HFFc6 (cell line): ENCODE measurements around the gene VSTM2B. TPM values are rescaled to one million over a fixed set of nuclear protein-coding genes. Genes with fewer than 3 reads are reported as not detected.

Source experiments
- DNase-seq: peaks from one replicate; pipeline ENCODE4 v3.0.0-alpha.2; 2018
- H3K27ac Mint-ChIP-seq: 2 replicates; pipeline ENCODE4 v1.8.0; 2020; ENCODE audit warnings: mild to moderate bottlenecking, mixed read lengths
- H3K27me3 Mint-ChIP-seq: 2 replicates; pipeline ENCODE4 v1.8.0; 2021; ENCODE audit warnings: mild to moderate bottlenecking, moderate library complexity, mixed read lengths; ENCODE audit not compliant: insufficient read depth
- H3K36me3 Mint-ChIP-seq: 2 replicates; pipeline ENCODE4 v1.8.0; 2021; ENCODE audit warnings: low read depth, mixed read lengths
- H3K4me1 Mint-ChIP-seq: 2 replicates; pipeline ENCODE4 v1.8.0; 2020; ENCODE audit warnings: low read depth, mixed read lengths
- H3K4me3 Mint-ChIP-seq: 2 replicates; pipeline ENCODE4 v1.8.0; 2020; ENCODE audit warnings: mild to moderate bottlenecking, moderate library complexity, mixed read lengths
- H3K9me3 Mint-ChIP-seq: 2 replicates; pipeline ENCODE4 v1.8.0; 2020; ENCODE audit warnings: mild to moderate bottlenecking, mixed read lengths
- total RNA-seq, 6 experiments: library from RNA; stranded (reverse); fragmentation: NEBNext Ultra II Directional; extraction: Animal tissue kit (Norgen Biotek cat#: 25700); gene quantifications; 2 replicates in 1 of 6; 3 replicates in 5 of 6; pipeline ENCODE4 v1.2.3, GENCODE V29; 2021
- TF ChIP-seq, protein P1 (sequence below): fragments of 200-600 bp; sonication (generic); IDR thresholded peaks from 2 replicates; pipeline ENCODE4 v1.5.0; 2021; ENCODE audit warnings: antibody characterized with exemption, mild to moderate bottlenecking

The VSTM2B gene
- total RNA-seq, 6 experiments from 2014 or later = not detected

DNA sequence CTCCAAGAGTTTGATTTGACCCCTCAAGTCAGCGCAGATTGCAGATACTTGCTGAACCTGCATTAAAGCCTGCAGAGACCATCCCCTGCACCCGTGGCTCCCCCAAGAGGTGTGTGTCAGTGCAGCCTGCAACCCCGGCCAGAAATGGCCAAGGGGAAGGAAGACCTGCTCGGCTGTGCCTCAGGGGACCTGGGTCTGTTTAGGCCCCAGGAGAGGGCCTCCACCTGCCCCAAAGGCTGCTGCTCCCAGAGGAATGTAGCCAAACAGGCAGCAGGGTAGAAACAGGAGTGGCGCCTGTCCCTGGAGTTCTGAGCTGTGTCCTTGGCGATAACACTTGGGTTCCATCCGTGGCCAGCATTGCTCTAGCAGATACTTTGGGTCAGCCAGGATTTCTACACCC, 88.3 kb downstream of the VSTM2B start:
- no peak for DNase-seq
- Mint-ChIP-seq H3K4me3 (no peak overlapping the region), H3K27me3 (peaks cover 5% of the 10 kb centered on the region; the same call in 1 of the 2 replicates), H3K27ac (no peak overlapping the region), H3K9me3 (no peaks in the 10 kb centered on the region), H3K36me3 (peaks cover 29% of the 10 kb centered on the region), H3K4me1 (no peaks in the 10 kb centered on the region)
- TF ChIP-seq, protein P1, sequence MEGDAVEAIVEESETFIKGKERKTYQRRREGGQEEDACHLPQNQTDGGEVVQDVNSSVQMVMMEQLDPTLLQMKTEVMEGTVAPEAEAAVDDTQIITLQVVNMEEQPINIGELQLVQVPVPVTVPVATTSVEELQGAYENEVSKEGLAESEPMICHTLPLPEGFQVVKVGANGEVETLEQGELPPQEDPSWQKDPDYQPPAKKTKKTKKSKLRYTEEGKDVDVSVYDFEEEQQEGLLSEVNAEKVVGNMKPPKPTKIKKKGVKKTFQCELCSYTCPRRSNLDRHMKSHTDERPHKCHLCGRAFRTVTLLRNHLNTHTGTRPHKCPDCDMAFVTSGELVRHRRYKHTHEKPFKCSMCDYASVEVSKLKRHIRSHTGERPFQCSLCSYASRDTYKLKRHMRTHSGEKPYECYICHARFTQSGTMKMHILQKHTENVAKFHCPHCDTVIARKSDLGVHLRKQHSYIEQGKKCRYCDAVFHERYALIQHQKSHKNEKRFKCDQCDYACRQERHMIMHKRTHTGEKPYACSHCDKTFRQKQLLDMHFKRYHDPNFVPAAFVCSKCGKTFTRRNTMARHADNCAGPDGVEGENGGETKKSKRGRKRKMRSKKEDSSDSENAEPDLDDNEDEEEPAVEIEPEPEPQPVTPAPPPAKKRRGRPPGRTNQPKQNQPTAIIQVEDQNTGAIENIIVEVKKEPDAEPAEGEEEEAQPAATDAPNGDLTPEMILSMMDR = no peak

Other genes starting within 250 kb of the VSTM2B start
- 100 to 1,000 TPM in 2 of 6 experiments, 10 to 100 TPM in 4; 73.9 to 104 (median 88.8) TPM for gene POP4, start 80.3 kb downstream of the VSTM2B start, total RNA-seq
- gene PLEKHF1, start 139.5 kb downstream of the VSTM2B start, total RNA-seq = 1 to 10 TPM; 1.4 to 2.8 (median 2.6) TPM
- 10 to 100 TPM; 23.3 to 32.7 (median 24.7) TPM for gene C19orf12, start 189.3 kb downstream of the VSTM2B start, total RNA-seq